Measurements from ENCODE around the gene LYPD6B.

DNA sequence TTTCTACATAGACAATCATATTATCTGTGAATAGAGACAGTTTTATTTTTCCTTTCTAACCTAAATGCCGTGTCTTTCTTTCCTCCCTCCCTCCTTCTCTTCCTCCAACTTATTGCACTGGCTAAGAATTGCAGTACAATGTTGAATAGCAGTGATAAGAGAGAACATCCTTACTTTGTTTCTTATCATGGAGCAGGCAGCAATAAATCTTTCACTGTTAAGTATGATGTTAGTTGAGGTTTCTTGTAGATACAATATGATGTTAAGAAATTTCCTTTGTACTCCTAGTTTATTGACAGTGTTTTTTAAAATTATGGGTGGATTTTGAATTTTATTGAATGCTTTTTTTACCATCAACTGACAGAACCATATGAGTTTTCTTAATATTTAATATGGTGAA, 6.0 kb downstream of the LYPD6B start:
- TF ChIP-seq, protein P1, sequence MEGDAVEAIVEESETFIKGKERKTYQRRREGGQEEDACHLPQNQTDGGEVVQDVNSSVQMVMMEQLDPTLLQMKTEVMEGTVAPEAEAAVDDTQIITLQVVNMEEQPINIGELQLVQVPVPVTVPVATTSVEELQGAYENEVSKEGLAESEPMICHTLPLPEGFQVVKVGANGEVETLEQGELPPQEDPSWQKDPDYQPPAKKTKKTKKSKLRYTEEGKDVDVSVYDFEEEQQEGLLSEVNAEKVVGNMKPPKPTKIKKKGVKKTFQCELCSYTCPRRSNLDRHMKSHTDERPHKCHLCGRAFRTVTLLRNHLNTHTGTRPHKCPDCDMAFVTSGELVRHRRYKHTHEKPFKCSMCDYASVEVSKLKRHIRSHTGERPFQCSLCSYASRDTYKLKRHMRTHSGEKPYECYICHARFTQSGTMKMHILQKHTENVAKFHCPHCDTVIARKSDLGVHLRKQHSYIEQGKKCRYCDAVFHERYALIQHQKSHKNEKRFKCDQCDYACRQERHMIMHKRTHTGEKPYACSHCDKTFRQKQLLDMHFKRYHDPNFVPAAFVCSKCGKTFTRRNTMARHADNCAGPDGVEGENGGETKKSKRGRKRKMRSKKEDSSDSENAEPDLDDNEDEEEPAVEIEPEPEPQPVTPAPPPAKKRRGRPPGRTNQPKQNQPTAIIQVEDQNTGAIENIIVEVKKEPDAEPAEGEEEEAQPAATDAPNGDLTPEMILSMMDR (IDR thresholded peaks at IDR 0.05): no peak
- no peak for TF ChIP-seq POLR2A (IDR thresholded peaks at IDR 0.05)

All from gastroesophageal sphincter (tissue), 3 donors.